CD4-positive, alpha-beta T cell treated with Interleukin-15 for 1 hour (primary cell): Measurements from ENCODE around the gene OSBP2.

Experiments used
- DNase-seq: peaks from one replicate; pipeline ENCODE4 v3.0.0-alpha.2; 2020

Gene OSBP2

DNA sequence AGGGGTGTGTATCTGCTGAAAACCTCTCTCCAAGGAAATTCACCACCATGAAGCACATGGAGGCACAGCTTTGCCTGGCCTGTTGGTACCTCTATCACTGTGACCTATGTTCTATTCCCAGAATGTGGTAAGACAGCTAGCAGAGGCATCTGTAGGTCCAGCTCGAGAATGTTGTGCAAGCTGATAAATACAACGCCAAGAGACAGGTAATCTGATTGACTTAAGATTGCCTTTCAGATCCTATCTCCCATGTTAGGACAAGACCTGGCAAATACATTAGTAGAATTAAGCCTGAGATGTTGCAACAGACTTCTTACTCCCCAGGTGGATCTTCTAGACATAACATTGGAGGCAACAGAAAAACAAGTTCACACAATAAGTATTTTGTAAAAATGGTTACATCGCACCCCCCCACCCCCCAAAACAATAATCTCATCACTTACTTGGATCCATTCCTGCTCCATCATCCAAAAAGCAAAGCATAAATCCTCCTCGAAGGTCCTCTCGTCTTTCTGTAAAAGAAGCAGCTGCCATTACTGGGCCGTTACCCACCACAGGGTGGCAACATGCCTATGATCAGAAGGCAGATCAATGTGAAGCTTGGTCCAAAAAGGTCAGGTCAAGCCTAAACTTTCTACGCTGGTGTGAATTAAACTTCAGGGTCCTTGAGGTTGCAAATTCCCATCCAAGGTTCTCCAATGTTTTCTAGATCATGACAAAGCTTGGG lies 255.4 kb downstream of the OSBP2 start:
- no peak for DNase-seq

DNA sequence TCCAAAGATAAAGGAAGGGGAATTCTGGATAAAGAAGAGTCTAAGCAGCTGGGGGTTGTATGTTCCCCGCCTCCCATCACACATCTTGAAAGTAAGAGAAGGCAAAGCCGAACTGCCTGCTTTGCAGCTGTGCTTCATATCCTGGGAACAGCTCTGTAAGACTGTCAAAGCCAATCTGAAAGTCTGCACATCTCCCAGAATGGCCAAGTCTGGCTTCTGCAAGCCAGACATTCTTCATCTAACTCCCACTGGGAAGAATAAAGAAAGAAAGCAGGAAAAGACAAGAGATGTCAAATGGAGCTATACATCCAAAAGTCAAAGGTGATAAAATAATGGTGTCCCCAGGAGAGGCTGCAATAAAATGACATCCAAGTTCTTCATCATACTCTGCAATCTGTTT lies 258.5 kb downstream of the OSBP2 start:
- DNase-seq: no peak

GRCh38 chr22:30955153-30955552 lies 260.5 kb downstream of the OSBP2 start:
- DNase-seq: no peak
